ENCODE measurements around the gene KIF22.
"Not testable (repeated sequence)": the region's sequence is repeated elsewhere in the genome, so short reads cannot be mapped to it uniquely, and the experiment has no call there.

Gene KIF22

DNA sequence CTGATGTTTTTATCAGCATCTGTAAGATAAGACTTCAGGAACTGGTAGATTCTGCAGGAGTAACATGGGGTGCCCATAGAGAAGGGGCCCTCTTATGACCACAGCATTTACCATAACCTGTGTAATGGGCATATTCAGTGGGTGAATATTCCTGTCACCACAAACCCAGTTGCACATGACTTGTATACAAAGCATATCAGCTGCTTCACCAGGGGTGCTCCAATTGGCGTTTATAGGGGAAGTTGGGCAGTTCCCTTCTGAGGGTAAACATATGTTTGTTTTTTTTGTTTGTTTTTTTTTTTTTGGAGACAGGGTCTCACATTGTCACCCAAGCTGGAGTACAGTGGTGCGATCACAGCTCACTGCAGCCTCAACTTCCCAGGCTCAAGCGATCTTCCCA lies 24.0 kb upstream of the KIF22 start:
- DNase-seq: no peak
- TF ChIP-seq CTCF (IDR thresholded peaks at IDR 0.05; ENCODE audit: low read depth, low read length): no peak
- no peak overlapping the region for H3K4me3 ChIP-seq (ENCODE audit: low read depth, low read length)
- H3K27me3 ChIP-seq: no peaks in the 10 kb centered on the region
- no peaks in the 10 kb centered on the region for H3K36me3 ChIP-seq
- H3K4me1 ChIP-seq: no peaks in the 10 kb centered on the region
- no peaks in the 10 kb centered on the region for H3K9me3 ChIP-seq

DNA sequence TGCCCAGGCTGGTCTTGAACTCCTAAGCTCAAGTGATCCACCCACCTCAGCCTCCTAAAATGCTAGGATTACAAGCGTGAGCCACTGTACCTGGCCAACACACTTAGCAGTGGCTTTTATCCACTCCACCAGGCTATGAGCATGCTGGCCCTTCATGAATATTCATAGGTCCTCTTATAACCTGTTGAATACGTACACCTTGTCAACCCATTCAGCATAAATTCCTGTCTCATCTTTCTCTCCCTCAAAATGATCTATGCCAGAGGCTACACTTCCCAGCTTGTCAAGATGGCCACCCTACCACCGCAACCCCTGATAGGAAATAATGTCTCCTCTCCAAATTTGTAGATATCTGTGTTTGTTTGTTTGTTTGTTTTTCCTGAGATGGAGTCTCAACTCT lies 23.5 kb upstream of the KIF22 start:
- no peaks in the 10 kb centered on the region for H3K27me3 ChIP-seq
- no peak for DNase-seq
- H3K36me3 ChIP-seq: no peaks in the 10 kb centered on the region
- H3K4me1 ChIP-seq: no peaks in the 10 kb centered on the region
- H3K9me3 ChIP-seq: no peaks in the 10 kb centered on the region
- no peak for TF ChIP-seq CTCF (IDR thresholded peaks at IDR 0.05; ENCODE audit: low read depth, low read length)
- no peak overlapping the region for H3K4me3 ChIP-seq (ENCODE audit: low read depth, low read length)

DNA sequence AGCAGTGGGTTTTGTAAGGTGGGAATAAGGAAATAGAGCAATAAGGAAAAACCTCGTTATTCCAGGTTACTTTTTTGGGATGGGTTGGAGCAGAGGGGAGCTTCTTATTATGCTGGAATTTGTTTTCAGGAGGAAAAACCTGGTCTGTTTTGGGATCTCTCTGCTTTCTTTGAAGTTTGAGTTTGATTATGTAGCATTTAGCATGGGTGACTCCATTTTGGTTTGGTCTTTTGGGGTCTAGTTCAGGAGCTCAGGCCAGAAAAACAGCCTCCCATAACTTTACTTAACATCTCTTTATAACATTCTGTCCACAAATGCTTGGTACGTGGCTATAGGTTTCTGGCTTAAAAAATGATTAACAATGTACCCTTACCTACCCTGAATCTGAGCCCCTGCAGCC lies 21.0 kb upstream of the KIF22 start:
- no peaks in the 10 kb centered on the region for H3K36me3 ChIP-seq
- no peaks in the 10 kb centered on the region for H3K27me3 ChIP-seq
- H3K9me3 ChIP-seq: no peaks in the 10 kb centered on the region

DNA sequence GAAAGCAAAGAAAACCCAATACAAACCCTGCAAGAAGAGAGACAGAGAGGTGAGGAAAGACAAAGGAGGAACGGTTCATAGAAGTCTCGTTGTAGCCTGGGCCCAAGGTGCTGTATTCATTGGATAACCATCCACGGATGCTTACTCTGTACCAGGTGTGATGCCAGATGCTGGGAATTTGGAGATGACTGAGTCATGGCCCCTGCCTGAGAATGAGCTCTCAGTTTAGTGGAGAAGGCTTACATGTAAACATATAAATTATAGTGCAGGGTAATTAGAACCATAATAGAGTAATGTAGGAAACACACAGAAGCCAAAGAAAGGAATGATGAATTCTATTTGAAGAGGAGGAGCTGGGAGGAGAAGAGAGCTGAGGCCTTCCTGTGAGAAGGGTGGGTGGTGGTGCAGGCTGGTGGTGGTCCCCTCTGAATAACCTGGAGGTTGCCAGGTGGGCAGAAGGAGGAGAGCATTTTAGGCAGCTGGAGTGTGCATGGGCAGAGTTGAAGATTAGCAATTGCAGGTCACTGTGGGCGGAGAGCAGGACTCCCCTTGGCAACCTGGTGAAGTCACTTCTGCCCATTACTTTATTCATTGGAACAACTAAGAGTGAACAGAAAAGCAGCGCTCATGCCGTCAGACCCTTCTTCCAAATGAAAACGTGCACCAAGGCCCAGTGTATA lies 20.2 kb upstream of the KIF22 start:
- H3K4me3 ChIP-seq (ENCODE audit: low read depth, low read length): no peak overlapping the region
- no peaks in the 10 kb centered on the region for H3K36me3 ChIP-seq
- TF ChIP-seq CTCF (IDR thresholded peaks at IDR 0.05; ENCODE audit: low read depth, low read length): no peak
- no peaks in the 10 kb centered on the region for H3K4me1 ChIP-seq
- no peaks in the 10 kb centered on the region for H3K9me3 ChIP-seq
- H3K27me3 ChIP-seq: no peaks in the 10 kb centered on the region
- DNase-seq: no peak

More for the DNA sequence above, 21.0 kb upstream of the KIF22 start:
- TF ChIP-seq CTCF (IDR thresholded peaks at IDR 0.05; ENCODE audit: low read depth, low read length): no peak
- Histone ChIP-seq H3K4me1 (no peaks in the 10 kb centered on the region), H3K4me3 (ENCODE audit: low read depth, low read length) (no peak overlapping the region)
- DNase-seq: no peak

DNA sequence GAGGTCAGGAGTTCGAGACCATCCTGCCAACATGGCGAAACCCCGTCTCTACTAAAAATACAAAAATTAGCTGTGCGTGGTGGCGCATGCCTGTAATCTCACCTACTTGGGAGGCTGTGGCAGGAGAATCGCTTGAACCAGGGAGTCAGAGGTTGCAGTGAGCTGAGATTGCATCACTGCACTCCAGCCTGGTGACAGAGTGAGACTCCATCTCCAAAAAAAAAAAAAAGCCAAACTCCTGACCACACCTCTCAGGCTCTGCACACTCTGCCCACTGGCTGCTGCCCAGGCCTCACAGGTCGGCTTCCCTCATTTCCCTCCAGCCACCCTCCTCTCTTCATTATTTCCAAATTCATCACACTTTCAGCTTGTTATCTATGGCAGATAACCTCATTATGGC lies 18.2 kb upstream of the KIF22 start:
- not testable (repeated sequence) for H3K4me1 ChIP-seq; H3K27me3 ChIP-seq; H3K9me3 ChIP-seq; DNase-seq; H3K36me3 ChIP-seq; H3K4me3 ChIP-seq (ENCODE audit: low read depth, low read length)

GRCh38 chr16:29774730-29775129 lies 15.8 kb upstream of the KIF22 start:
- DNase-seq: no peak
- Histone ChIP-seq H3K9me3 (no peaks in the 10 kb centered on the region), H3K27me3 (no peaks in the 10 kb centered on the region), H3K36me3 (no peaks in the 10 kb centered on the region), H3K4me3 (ENCODE audit: low read depth, low read length) (no peak overlapping the region), H3K4me1 (no peaks in the 10 kb centered on the region)
- no peak for TF ChIP-seq CTCF (IDR thresholded peaks at IDR 0.05; ENCODE audit: low read depth, low read length)

Measured in BE2C (cell line).